ENCODE results near the gene DLX5.

Gene DLX5

DNA sequence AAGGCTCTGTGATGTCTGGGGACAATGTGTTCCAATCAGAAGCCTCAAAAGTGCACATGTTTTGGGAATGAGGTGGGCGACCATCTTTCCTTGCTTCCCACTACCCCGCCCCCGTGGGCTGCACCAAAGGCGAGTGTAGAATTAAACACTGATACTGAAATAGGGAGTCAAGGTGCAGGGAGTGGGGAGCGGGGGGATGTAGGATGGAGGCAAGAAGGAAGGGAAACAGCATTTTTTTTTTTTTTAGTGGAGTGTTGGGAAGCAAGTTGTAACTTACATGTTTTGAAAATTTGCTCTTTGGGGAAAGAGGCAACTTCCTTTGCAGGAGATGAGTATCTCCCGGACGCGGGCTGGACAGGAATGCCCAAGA, 484 bp upstream of the DLX5 start:
- Histone ChIP-seq H3K4me3 (ENCODE audit: low read length) (no peak overlapping the region), H3K9ac (ENCODE audit: low read length) (no peak overlapping the region), H3K27me3 (ENCODE audit: control insufficient read depth, insufficient read depth, low read length) (peaks cover 77% of the 10 kb centered on the region), H3K36me3 (ENCODE audit: control insufficient read depth, insufficient read depth, low read length) (no peaks in the 10 kb centered on the region), H3K9me3 (ENCODE audit: control insufficient read depth, low read length) (no peaks in the 10 kb centered on the region), H3K4me1 (ENCODE audit: control insufficient read depth, insufficient read depth, low read length) (peaks cover 33% of the 10 kb centered on the region)

DNA sequence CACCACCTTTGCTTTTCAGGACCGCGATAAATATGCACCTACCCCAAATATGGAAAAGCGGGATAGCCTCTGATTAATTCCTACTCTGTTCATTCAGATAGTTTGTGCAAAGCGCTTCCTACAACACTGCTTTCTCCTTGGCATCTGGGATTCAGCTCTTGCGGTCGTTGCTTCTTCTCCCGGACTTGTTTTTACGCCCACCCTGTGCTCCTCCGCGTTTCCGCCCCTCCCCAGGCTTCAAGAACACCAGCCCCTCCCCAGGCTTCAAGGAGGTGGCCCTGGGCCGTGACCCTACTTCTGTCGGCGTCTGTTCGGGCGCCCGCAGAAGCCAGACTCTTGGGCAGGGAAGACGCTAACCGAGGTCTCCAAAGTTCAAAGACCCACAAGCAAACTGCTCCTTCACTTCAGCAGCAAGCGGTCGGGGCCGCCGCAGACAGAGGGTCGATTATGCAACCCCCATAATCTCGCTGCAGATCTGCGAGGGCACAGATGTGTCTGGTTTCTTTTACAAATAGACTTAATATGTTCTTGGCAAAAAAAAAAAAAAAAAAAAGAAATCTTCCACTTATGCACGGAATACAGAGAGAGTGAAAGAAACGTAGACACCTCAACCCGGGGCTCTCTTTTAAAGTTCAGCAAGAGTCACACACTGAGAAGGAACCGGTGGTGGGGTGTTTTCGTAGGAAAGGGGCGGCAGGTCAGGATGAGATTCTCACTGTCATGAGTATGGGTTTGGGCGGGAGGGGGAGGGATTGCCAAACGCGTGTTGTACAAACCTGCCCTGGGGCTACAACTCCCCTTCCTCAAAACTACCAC, 1.9 kb downstream of the DLX5 start:
- no peak overlapping the region for H3K4me3 ChIP-seq (ENCODE audit: low read length)
- H3K36me3 ChIP-seq (ENCODE audit: control insufficient read depth, insufficient read depth, low read length), result no peaks in the 10 kb centered on the region
- H3K9me3 ChIP-seq (ENCODE audit: control insufficient read depth, low read length), result no peaks in the 10 kb centered on the region
- H3K4me1 ChIP-seq (ENCODE audit: control insufficient read depth, insufficient read depth, low read length), result peaks cover 33% of the 10 kb centered on the region
- no peak overlapping the region for H3K9ac ChIP-seq (ENCODE audit: low read length)
- peaks cover 97% of the 10 kb centered on the region for H3K27me3 ChIP-seq (ENCODE audit: control insufficient read depth, insufficient read depth, low read length)

DNA sequence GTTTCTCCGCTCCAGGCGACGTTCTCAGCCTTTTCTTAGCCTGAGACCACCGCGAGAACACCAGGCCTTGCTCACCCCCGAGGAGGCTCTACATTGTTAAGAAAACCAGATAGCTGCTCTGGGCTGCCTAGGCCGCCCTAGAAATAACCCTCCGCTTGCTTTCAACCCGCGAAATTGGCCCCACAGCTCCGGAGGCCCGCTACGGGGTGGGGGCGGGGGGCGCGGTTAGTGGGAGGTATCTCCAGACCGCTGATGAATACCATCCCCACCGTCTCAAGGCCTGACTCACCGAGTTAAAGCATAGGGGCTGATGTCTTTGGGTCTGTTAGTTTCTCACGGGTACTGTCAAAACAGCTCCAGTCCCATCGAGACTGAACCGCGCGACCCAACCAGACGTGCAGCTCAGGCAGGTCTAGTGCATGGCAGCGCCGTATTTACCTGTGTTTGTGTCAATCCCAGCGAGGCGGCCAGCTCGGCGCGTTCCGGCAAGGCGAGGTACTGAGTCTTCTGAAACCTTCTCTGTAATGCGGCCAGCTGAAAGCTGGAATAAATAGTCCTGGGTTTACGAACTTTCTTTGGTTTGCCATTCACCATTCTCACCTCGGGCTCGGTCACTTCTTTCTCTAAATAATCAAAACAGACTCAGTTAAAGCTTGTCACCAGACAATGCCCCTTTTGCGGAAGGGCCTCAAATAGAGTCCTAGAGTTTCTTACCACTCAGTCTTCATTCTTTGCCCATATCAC, 2.7 kb downstream of the DLX5 start:
- no peaks in the 10 kb centered on the region for H3K9me3 ChIP-seq (ENCODE audit: control insufficient read depth, low read length)
- H3K27me3 ChIP-seq (ENCODE audit: control insufficient read depth, insufficient read depth, low read length), result peaks cover 97% of the 10 kb centered on the region
- H3K4me3 ChIP-seq (ENCODE audit: low read length), result no peak overlapping the region
- H3K4me1 ChIP-seq (ENCODE audit: control insufficient read depth, insufficient read depth, low read length), result peaks cover 27% of the 10 kb centered on the region
- no peak overlapping the region for H3K9ac ChIP-seq (ENCODE audit: low read length)
- H3K36me3 ChIP-seq (ENCODE audit: control insufficient read depth, insufficient read depth, low read length), result no peaks in the 10 kb centered on the region

DNA sequence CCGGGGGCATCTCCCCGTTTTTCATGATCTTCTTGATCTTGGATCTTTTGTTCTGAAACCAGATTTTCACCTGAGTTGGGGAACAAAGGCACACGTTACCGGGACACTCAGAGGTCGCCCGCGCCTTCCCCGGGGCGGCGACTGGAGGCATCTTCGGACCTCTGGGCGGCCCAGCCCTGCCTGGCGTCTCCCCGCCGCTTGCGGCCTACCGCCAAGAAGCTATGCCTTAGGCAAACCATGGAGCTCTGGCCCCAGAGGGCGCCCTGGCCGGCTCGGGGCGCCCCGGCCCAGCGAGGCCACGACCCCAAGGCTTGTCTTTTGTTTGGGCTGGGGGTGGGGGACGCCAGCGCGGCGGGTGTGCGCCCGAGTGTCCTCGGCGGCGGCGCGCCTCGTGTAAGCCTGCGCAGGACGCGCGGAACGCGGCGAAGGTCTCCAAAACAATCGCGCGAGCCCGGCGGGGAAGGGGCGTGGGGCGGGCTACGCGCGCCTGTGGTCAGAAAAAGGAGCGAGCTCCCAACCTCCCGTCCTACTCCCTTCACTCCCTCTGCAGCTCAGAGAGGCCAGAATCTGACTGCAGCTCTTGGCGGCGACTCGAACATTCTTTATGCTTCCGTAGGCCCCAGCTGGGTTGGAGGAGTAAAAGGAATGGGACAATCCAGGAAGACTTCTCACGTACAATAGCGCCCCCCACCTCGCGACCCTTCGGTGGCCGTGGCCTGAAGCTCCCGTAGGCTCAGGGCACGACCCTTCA, 3.5 kb downstream of the DLX5 start:
- no peaks in the 10 kb centered on the region for H3K36me3 ChIP-seq (ENCODE audit: control insufficient read depth, insufficient read depth, low read length)
- peaks cover 97% of the 10 kb centered on the region for H3K27me3 ChIP-seq (ENCODE audit: control insufficient read depth, insufficient read depth, low read length)
- no peak overlapping the region for H3K9ac ChIP-seq (ENCODE audit: low read length)
- H3K9me3 ChIP-seq (ENCODE audit: control insufficient read depth, low read length), result no peaks in the 10 kb centered on the region
- H3K4me1 ChIP-seq (ENCODE audit: control insufficient read depth, insufficient read depth, low read length), result peaks cover 27% of the 10 kb centered on the region
- H3K4me3 ChIP-seq (ENCODE audit: low read length), result no peak overlapping the region

DNA sequence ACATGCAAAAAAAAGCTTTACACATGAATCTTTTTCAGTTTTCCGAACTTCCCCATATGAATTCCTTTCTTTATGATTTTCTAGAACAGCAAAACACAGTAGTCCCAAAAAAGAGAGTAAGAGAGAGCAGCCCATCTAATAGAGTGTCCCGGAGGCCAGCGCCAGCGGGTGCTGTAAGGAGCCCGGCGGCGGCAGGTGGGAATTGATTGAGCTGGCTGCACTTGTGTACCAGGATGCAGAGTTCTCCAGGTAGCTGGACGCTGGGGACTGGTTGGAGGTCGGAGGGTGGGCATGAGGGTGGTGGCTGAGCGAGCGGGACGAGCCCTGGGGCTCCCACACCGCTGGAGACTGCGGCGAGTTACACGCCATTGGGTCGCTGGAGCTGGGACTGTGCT, 4.0 kb downstream of the DLX5 start:
- H3K27me3 ChIP-seq (ENCODE audit: control insufficient read depth, insufficient read depth, low read length), result peaks cover 97% of the 10 kb centered on the region
- peaks cover 25% of the 10 kb centered on the region for H3K4me1 ChIP-seq (ENCODE audit: control insufficient read depth, insufficient read depth, low read length)
- H3K9ac ChIP-seq (ENCODE audit: low read length), result no peak overlapping the region
- no peak overlapping the region for H3K4me3 ChIP-seq (ENCODE audit: low read length)
- no peaks in the 10 kb centered on the region for H3K9me3 ChIP-seq (ENCODE audit: control insufficient read depth, low read length)
- H3K36me3 ChIP-seq (ENCODE audit: control insufficient read depth, insufficient read depth, low read length), result no peaks in the 10 kb centered on the region

DNA sequence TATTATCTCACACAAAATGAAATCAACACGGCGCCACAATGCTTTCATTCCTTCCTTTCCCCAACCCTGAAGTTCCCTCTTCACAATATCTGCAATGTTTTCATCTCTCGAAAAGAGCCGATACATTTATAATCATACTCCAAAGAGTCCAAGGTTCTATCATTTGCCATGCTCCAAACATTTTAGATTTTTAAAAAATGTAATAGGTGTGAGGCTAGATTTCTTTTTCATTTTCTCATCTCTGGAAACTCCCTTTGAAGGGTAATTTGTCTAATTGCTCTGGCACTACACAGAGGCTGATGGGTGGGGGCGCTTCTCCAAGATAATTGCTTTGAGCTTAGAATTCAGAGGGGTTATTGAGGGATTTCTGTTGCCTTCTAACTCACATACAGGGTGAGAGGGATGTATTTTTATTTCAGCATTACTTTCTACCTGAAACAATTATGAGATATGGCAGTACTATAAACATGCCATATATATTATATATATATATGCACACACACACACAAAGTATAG, 4.9 kb downstream of the DLX5 start:
- Histone ChIP-seq H3K27me3 (ENCODE audit: control insufficient read depth, insufficient read depth, low read length) (peaks cover 97% of the 10 kb centered on the region), H3K9ac (ENCODE audit: low read length) (no peak overlapping the region)

DNA sequence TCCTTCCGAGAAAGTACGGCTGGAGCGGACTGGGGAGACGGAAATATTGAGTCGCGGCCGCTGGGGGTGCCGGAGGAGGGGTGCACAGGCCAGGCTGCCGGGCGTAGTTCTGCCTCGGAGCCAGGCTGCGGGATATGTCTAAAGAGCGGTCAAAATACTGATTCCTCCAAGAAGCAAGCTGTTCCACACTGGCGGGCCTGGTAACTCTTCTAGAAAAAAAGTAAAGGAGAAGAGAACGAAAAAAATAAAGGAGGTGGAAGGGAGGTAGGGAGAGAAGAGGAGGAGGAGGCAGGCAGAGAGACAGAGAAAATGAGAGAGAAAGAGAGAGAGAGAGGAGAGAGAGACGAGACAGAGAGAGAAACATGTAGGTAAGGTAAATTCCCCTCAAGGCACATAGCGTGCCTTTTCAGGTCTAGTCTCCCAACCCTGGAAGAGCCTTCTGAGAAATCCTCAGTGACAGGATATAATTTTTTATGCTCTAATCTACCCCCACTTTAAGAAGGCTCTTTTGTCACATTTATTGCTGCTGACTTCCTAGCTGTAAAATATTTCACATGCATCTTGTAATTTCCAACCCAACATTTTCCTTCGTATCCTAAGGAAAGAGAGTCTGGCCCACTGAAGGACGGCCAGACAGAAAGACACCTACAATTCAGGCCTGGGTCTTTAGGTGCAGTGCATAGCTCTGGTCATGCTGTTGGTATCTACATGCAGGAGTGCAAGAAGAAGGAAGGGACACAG, 5.7 kb downstream of the DLX5 start:
- H3K27me3 ChIP-seq (ENCODE audit: control insufficient read depth, insufficient read depth, low read length), result peaks cover 97% of the 10 kb centered on the region
- H3K4me1 ChIP-seq (ENCODE audit: control insufficient read depth, insufficient read depth, low read length), result peaks cover 20% of the 10 kb centered on the region

More for the DNA sequence above, 4.9 kb downstream of the DLX5 start:
- no peak overlapping the region for H3K4me3 ChIP-seq (ENCODE audit: low read length)
- H3K36me3 ChIP-seq (ENCODE audit: control insufficient read depth, insufficient read depth, low read length), result no peaks in the 10 kb centered on the region
- H3K9me3 ChIP-seq (ENCODE audit: control insufficient read depth, low read length), result no peaks in the 10 kb centered on the region
- H3K4me1 ChIP-seq (ENCODE audit: control insufficient read depth, insufficient read depth, low read length), result peaks cover 25% of the 10 kb centered on the region

DNA sequence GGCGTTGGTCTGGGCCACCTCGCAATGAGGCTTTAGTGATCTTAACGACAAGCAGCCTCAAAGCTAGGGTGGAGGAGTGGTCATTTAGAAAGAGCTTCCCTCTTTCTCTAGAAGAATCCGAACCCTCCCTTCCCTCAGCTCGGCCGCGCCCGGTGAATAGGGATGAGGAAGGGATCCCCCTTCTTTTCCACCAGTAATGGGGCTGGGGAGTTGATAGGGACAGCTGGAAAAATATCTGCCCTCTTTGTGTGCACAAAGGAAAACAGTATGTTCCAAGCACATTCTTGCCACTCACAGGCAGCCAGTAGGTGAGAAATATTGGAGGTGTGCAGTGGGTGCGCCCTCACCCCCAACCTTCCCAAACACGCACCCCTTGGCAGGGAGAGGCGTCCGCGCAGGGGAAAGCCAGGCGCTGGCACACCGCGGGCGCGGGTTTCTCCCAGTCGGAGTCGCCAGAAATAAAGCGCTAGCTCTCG, 6.5 kb downstream of the DLX5 start:
- Histone ChIP-seq H3K36me3 (ENCODE audit: control insufficient read depth, insufficient read depth, low read length) (no peaks in the 10 kb centered on the region), H3K9me3 (ENCODE audit: control insufficient read depth, low read length) (no peaks in the 10 kb centered on the region), H3K4me1 (ENCODE audit: control insufficient read depth, insufficient read depth, low read length) (peaks cover 18% of the 10 kb centered on the region), H3K9ac (ENCODE audit: low read length) (no peak overlapping the region), H3K27me3 (ENCODE audit: control insufficient read depth, insufficient read depth, low read length) (peaks cover 97% of the 10 kb centered on the region), H3K4me3 (ENCODE audit: low read length) (no peak overlapping the region)

More for the DNA sequence above, 5.7 kb downstream of the DLX5 start:
- Histone ChIP-seq H3K36me3 (ENCODE audit: control insufficient read depth, insufficient read depth, low read length) (no peaks in the 10 kb centered on the region), H3K9ac (ENCODE audit: low read length) (no peak overlapping the region), H3K4me3 (ENCODE audit: low read length) (no peak overlapping the region), H3K9me3 (ENCODE audit: control insufficient read depth, low read length) (no peaks in the 10 kb centered on the region)

DNA sequence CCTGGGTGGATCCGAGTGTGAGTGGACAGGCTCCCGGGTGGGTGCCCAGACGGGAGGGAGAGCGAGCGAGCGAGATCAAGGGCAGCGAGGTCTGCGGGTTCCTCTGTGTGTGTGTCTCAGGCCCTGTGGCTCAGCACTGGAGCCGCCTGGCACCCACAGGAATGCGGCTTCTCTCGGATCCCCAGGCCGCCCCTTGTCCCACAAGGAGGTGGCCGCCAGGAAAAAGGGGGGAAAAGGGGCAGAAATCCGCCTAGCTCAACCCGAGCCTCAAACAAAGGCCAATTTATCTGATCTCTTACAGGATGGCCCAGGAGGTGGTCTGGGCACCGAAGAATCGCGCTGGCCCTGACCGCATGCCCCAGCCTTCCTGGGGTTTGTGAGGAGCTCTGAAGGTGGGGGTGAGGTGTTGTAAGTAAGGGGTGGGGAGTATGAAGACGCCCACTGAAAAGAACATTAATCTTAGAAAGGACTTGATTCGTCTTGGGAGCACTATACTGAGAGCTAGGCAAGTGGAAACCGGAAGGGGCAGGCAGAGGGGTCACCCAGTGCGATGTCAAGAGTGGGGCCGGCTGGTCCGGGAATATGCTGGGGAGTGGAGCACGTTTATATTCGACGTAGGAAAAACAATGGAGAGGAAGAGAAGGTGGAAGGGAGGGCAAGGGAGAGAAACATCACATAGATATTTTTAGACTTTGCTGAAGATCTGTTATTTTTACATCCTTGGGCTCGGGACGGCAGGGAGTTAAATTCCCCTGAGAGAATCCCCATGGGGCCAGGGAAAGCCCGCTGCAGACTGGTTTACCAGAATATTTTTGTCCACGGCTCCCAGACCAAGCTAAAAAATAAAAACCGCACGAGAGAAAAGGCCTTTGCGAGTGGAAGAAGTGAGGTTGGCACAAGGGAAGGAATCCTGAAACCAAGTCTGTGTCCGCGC, 7.2 kb downstream of the DLX5 start:
- H3K4me3 ChIP-seq (ENCODE audit: low read length), result no peak overlapping the region

DNA sequence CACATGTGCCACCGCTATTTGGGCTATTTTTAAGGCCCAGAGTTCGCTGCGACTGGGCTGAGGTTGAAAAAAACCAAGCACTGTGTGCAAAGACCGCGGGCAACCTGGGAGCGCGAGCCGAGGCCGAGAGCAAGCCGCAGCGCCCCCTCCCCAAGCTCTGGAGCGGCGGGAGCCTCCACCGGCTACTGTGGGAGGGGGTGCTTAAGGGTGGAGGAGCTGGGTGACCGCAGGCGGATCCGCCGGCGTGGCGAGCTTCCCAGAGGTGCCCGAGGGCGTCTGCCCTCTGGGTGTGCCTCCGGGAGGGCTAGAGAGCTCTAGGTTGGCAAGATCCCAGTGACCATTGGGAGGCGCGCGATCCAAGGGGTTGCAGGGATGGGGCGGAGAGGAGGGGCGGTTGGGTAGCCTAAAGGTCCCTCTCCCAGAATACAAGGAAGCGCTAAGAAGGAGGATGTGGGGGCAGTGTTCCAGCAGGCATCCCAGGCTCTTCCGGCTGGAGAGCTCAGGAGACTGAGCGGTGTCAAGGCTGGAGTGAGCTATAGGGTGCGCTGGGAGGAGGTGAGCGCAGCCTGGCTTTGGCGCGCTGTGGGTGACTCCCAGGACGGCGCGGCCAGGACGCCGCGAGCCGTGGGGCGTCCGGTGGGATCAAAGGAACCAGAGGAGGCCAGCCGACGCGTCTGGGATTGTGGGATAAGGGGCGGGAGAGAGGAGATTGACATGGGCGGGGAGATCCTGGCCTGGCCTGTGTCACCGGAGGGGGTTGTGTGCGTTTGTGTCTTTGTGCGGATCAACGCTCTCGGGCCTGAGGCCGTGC, 8.0 kb downstream of the DLX5 start:
- H3K9ac ChIP-seq (ENCODE audit: low read length), result no peak overlapping the region
- peaks cover 13% of the 10 kb centered on the region for H3K4me1 ChIP-seq (ENCODE audit: control insufficient read depth, insufficient read depth, low read length)
- peaks cover 97% of the 10 kb centered on the region for H3K27me3 ChIP-seq (ENCODE audit: control insufficient read depth, insufficient read depth, low read length)
- H3K4me3 ChIP-seq (ENCODE audit: low read length), result no peak overlapping the region
- H3K36me3 ChIP-seq (ENCODE audit: control insufficient read depth, insufficient read depth, low read length), result no peaks in the 10 kb centered on the region
- no peaks in the 10 kb centered on the region for H3K9me3 ChIP-seq (ENCODE audit: control insufficient read depth, low read length)

More for the DNA sequence above, 7.2 kb downstream of the DLX5 start:
- H3K9me3 ChIP-seq (ENCODE audit: control insufficient read depth, low read length), result no peaks in the 10 kb centered on the region
- no peaks in the 10 kb centered on the region for H3K36me3 ChIP-seq (ENCODE audit: control insufficient read depth, insufficient read depth, low read length)
- H3K4me1 ChIP-seq (ENCODE audit: control insufficient read depth, insufficient read depth, low read length), result peaks cover 18% of the 10 kb centered on the region
- H3K9ac ChIP-seq (ENCODE audit: low read length), result no peak overlapping the region
- H3K27me3 ChIP-seq (ENCODE audit: control insufficient read depth, insufficient read depth, low read length), result peaks cover 97% of the 10 kb centered on the region

Measured in mucosa of stomach (tissue), 1 donor.